ENCODE measurements around the gene PAGE4.

GRCh38 chrX:49838374-49838773 is 9.3 kb downstream of the PAGE4 start:
- TF ChIP-seq CTCF (conservative IDR thresholded peaks at IDR 0.05 in 1 of 2, IDR thresholded peaks at IDR 0.05 in 1 of 2; ENCODE audit: low read depth in 1 of 2, low read length in 2 of 2) (peak; percentile 43 to 63), EZH2 (IDR thresholded peaks at IDR 0.05; ENCODE audit: low read length, missing control alignments) (no peak)
